T-helper 2 cell (primary cell): ENCODE data around the gene CHD9.

Source experiments
- DNase-seq, 5 experiments: peaks; one replicate each; pipeline versions ENCODE4 v3.0.0 to v3.0.0-alpha.2; 2012 to 2022

The CHD9 gene

DNA sequence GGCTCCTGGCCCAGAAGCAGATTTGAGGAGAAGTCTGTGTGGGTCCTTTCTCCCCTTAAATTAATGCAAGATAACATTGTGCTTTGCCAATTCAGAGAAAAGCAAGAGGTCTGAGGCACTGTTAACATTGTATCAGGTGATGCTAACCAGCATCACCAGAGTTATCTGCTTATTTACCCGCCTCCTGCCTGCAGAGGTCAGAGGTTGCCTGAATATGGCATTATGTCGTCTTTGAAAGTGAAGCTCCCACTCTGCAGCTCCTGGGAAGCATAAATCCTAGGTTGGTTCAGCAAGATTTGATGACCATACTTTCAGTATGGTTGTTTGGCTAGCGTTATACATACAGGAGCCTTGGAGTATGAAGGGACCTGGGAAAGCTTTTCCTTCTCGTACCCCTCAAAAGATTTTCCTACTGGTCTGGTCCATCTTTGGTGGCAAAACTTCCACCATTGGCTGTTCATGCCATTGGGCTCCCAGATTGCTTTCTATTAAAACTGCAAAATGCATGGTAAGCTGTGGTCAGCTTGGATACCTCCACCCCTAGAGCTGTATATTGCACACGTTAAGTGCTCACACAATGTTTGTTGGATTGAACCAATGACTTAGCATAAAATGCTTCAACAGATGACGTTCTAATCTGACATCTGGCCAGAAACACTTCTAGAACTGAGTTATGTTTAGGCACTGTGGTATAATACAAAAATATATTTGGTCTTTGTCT, 24.1 kb downstream of the CHD9 start:
- no peak for DNase-seq

DNA sequence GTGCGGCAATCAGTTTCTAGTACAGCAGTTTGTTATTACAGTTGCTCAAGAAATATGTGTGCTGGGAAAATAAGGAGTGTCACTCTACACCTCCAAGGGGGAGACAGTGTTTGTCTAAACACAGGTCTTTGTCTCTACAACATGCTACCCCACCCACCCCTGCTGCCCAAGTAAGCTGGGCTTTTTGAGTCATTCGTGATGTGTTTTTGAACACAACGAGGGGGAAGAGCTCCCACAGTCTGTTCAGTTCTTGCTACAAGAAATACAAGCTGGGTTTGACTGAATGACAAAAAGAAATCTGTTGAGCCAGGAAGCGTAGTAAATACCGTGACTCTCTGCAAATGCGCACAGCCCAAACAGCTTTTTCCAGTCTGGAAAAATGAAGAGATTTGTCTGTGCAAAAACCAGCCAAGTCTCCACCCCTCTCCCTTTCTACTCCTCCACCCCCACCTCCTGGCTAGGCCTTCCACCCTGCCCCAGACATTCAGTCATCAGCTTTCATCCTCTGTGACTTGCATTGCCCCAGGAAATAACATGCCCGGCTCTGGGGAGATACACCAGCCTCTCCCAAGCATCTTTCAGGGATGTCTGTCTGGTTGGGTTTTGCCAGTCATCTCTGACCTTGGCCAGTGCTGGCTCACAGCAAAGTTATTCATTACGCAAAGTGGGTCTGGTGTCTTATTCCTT, 25.7 kb downstream of the CHD9 start:
- DNase-seq = no peak

DNA sequence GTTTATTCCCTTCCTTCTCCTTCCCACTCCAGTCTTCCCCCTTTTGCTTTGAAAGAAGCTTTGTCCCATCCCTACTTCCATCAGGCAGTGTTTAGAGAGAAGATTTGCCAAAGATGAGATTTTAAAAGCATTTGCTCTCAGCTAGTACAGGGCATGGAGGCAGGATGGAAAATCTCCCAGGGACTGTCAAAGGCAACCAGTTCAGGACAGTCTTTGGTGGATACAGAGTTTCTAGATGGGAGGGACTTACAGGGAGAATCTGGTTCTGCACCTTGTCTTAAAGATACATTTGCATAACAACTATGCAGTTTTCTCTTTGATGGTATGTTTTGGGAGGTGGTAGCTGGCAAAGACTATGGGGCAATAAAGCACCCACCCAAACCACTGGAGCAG, 26.2 kb downstream of the CHD9 start:
- no peak for DNase-seq

DNA sequence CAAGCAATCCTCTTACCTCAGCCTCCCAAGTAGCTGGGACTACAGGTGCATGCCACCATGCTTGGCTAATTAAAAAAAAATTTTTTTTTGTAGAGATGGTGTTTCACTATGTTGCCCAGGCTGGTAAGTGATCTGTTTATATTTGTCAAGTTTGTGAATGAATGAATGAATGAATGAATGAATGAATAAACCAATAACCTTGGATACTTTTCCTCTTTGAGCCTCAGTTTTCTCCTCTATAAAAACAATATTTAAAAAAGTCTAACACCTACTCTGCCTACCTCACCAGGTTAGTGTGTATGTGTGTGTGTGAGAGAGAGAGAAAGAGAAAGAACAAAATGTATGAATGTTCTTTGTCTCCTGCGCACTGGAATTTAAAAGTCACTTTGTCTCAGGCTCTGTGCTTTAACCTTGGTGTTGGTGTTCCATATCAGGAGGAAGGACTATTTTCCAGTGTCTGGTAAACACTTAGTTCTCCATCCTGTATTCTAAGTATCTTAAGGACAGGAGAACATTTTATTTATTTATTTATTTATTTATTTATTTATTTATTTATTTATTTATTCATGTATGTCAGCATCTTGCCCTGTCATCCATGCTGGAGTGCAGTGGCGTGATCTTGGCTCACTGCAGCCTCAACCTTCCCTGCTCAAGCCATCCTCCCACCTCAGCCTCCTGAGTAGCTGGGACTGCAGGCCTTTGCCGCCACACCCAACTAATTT, 27.1 kb downstream of the CHD9 start:
- DNase-seq = no peak

DNA sequence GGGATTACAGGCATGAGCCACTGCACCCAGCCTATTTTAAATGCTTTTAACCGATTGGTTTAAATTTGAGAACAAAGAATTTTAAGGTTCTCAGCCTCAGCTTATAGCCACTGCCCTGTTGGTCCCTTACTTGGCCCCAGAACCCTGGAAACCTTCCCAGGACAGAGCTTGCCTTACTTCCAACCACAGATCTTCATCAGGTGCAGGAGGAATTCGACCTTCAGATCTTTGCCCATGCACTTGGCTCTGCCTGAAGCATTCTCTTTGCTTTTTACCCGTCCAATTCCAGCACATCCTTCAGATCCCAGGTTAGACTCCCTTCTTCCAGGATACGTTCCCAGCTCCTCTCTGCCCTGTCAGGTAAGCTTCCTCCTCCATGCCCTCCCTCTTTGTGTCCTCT, 27.7 kb downstream of the CHD9 start:
- no peak for DNase-seq

DNA sequence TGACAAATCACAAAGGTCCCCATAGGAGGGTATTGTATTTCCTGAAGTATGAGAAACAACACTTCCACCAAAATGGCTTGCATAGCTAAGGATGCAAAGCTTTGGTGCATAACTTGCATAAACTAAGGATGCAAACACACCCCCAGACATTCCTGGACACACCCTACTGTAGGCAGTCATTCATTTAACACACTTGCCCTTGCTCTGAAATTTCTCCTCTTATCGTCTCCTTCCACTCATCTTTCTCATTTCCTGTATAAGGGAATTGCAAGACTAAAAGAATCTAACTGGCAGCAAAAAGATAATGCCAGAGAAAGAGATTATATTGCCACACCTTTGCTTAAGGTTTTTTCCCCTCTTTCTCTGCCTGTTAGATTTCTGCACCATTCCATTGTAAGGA, 28.3 kb downstream of the CHD9 start:
- no peak for DNase-seq

DNA sequence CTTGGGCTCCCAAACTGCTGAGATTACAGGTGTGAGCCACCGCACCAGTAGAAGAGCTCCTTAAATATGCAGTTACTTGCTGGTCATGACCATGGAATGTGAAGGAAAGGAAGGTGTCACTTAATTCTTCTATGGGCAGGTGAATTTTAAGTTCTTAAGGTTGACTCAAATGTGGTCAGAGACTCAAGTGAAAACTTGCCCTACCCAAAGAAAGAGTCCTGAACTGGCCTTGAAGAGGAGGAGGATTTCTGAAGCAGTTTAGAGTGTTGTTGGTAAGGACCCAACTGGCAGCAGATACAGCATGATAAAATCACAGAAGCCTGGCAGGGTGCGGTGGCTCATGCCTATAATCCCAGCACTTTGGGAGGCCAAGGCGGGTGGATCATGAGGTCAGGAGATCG, 29.4 kb downstream of the CHD9 start:
- no peak for DNase-seq

DNA sequence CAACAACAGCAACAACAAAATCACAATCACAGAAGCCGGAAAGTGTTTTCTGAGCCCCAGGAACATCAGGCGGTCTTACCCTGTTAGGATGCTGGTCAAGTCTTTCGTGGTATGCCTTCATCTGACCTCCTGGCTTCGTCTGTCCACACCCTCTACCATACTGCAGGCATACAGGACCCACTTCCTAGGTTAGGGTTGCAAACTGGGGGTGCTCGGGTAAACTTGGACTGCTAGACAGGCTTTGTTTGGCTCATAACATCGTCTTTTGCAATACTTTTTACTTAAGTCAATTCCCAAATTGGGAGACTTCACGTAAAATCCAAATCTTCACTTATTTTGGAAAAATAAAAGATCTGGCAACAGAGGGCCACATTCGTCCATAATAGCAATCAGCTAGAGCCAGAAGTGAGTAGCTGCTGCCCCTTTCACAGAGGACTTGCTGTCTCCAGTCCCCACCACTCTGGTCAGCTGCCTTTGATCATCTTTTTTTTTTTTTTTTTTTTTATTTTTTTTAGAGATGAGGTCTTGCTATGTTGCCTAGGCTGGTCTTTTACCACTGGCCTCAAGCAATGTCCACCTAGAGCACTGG, 30.0 kb downstream of the CHD9 start:
- no peak for DNase-seq

DNA sequence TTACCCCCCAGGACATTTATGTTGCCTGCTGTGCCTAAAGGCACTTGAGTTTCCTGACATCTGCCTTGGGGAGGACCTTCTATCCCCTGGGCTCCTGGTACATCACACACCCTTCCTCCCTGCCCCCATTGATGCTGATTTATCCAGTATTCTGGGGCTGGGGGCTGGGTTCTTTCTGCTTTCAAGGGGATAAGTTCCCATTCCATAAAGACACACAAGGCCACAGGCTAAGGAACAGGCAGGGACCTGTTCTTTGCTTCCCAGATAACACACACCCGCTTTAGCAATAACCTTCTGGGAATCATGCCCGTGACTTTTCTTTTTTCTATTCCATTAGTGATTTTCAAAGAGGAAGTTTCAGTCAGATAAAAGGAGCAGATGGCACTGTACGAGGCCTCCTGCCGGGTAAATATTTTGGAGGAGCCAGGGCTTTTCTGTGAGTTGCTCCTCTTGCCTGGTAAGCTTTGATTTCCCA, 30.6 kb downstream of the CHD9 start:
- DNase-seq = no peak

DNA sequence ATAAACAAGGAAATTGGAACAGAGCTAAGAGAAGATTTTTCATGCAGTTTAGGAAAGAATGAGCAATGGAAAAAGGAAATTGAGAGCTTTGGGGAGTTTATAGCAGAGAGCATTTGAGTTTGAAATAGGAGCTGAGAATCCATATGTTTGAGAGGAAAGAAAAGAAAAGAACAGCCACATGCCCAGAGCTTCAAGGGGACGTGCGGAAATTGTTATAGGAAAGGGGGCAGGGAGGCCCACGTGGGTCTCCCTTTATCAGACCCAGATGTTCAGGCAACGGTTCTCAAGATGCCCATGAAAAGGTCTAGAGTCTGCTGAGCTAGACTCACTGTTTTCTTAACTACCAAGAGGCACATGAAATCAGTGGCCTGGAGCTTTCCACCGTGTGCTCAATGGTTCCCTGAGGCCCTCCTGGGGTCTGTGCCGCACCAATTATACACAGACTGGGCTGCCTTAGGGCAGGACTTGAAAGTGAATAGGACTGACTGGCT, 31.2 kb downstream of the CHD9 start:
- no peak for DNase-seq

DNA sequence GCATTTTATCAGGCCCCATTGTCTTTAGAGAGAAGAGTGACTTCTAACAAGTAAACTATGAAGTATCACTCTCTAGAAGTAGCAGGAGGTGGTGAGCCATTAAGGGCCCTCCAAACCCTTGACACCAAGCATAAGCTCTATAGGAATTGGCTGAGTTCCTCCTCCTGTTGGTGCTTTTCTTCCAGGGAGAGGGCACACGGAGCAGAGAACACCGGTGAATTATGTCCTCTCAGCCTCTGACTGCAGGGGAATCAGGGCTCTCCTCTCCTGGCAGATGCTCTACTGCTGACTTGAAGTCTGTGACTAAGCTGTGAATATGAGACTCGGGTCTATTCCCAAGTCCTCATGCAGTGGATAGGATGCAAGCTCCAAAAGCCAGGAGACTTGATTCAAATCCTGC, 32.3 kb downstream of the CHD9 start:
- no peak for DNase-seq

DNA sequence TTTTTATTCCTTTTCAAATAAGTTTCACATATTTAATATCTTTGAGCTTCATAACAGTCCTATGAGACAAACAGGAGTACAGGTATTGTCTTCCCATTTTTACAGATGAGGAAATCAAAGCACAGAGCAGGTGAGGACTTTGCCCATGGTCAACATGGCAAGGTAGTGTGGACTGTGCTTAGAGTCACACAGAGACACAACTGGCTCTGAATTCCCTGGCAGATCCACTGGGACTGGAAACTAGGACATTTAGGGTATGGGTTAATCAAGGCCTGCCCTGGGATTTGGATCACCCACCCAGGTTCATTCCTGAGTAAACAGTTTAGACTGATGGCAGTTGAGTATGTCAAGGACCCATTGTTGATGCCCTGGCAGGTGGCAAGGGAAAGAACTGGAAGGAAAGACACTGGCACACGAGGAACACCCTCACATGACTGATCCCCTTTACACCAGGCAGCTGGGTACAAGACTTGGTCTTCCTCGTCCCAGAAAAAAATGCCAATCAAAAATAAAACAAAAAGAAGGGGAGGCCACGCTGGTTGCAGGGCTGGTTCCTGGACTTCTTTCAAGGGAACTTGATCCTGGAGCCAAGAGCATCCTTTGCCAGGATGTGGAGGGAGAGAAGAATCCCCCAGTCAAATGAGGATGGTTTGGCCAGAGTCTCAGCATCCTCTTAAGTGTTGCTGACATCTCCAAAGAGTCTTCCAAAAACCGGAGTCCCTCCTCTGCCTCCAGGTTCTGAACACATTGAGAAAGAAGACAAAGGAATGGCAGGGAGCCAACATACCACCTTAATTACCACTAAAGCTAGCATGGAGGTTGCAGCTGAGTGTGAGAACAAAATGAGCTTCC, 34.9 kb downstream of the CHD9 start:
- DNase-seq = no peak

DNA sequence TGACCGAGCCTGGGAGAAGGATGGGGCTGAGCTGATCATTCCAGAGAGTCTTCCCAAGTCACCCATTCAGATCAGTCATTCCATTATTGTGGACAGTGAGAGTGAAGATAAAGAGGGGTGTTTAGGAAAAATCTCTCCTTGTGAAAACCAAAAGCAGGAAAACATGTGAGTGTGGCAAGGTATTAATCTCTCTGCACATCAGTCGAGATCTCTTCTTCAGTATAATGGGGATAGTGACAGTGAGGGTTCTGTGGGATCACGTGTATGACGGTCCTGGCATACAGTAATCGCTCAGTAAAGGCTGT, 35.4 kb downstream of the CHD9 start:
- DNase-seq = no peak

DNA sequence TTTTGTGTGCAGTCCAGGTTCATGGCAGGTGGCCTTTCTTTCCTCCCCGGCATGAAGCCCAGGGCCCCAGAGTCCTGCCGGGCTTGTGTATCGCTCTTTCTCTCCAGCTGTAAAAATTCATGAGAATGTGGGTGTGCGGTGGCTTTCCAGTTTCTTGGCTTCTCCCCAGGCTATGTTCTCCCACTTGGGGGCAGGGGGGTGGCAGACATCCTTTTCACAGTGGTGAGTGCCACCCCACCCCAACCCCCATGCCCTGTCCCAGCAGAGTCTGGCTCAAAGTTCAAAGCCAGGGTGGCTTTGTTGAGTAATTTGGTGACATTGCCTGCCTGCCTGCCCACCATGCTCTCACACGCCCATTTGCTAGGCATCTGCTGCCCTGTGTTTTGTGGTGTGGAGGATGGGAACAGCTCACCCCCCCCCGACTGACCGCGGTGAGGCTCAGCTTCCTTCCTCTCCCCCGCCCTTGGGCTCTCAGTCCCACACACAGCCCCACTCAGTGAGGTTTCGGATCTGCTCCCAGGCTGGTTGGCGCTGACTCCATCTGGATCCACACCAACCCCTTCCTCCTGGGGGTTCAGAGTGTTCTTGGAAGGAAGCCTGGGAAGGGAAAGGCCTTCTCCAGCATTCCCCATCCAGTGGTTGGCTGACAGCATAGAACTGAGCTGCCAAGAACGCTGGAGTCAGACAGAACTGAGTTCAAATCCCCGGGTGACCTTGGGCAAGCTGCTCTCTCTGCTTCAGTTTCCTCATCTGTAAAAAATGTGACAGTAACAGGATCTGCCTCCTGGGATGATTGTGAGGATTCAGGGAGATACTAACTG, 36.0 kb downstream of the CHD9 start:
- DNase-seq = peak in 1 of 5 experiments; percentile 68

DNA sequence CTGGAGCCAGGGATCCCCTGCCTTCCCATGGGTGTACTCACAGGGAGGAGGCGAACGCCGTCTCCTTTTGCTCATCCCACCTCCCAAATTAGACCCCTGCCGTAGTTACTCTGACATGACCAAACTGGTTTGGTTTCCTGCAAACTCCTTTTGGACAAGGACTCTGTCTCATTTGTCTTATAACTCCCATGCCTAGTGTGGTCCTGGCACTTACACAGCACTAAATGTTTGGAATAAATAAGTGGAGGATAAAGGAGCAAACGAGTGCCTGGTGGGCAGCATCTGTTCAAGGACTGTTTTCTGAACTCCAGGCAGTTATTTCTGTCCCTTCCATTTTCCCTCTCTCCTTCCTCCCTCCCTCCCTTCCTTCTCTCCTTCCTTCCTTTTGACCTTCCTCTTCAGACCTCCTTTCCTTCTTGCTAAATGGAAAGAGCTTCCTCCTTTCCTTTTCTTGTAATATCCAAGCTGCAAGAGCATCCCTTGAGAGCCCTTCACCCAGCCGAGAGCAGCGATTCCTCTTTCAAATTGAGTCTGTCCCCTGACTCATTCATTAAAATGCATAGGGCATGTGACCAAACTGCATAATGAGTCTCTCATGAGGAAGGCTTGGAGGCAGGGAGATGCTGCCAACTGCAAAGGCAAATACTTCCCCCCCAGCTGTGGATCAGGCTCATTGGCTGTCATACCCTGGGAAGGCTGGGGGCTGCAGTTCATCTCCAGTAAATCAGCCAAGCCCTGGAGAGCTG, 36.8 kb downstream of the CHD9 start:
- DNase-seq = peak in 1 of 5 experiments; percentile 20

DNA sequence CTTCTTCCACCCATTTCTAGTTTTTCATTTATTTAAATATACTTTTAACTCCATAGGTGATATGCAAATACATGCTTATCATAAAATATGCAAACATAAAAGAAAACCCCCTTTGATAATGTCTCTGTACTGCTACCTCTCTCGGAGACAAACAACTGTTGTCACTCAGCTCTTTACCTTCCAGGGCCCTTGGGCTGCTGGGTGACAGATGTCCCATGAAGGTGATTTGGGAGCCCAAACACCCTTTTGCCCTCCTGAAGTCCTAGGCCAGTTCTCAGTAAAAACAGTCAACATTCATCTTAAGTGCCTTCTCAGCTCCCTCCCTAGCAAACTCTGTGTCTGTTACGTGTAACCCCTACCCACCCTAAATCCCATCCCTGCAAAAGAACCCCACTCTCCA, 37.5 kb downstream of the CHD9 start:
- no peak for DNase-seq

DNA sequence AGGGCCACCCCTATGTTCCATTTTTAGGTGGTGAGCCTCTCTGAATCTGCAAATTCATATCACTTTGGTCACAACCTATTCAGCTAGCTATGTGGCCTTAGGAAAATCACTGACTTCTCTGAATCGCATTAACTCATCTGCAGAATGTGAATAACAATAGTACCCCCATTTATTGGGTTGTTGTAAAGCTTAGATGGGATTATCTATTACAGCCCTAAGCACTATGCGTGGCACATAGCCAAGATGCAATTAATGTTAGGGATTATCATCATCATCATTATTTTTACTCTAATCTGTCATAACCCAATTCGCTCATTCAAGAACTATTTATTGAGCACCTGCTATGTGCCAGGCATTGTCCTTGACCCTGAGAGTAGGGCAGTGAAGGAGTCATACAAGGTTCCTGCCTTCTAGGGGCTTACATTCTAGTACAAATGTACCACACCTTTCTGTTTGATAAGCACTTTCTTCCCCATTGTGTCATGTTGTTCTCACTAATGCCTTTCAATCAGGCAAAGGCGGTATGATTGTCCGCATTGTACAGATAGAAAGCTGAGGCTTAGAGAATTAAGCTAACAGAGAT, 38.5 kb downstream of the CHD9 start:
- DNase-seq = no peak

DNA sequence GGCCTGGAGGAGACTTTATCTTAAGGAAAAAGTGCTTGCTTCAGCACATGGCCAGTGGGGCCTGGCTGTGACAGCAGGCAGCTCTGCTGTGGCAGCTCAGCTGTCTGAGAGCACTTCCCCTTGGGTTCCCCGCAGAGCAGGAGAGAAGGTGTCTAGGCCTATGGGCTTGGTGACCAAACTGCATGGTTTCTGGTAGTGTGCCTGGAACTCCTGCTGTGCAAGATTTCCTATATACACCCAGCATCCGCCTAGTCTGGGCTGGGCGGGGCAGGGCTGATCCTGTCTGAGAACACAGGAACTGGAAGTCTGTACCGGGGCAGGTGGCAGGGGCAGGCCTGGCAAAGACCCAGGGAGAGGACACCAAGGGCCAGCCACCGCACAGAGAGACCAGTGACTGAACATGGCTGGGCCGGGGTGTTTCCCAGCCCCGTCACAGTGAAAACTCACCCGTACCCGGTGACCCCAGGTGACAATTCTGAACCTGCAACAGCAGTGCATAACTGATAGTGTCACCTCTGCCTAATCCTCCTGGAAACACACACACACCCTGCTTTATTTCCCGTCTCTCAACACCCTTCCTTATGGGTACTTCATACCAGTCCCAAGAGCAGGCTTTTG, 39.3 kb downstream of the CHD9 start:
- DNase-seq = peak in 2 of 5 experiments; percentile 7 to 81

DNA sequence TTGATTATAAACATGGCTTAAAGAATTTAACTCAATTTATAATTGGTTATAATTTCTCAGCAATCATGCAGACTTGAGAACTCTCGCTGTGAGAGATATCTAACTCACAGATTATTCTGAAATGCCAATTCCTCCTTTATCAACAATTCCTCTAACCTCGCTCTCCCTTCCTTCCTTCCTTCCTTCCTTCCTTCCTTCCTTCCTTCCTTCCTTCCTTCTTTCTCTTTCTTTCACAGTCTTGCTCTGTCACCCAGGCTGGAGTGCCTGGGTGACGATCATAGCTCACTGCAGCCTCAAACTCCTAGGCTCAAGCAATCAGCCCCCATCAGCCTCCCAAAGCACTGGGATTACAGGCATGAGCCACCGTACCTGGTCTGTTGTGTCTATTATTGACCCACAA, 42.4 kb downstream of the CHD9 start:
- DNase-seq = no peak
